Stimulated activated CD8-positive, alpha-beta memory T cell treated with anti-CD3 and anti-CD28 coated beads, Interleukin-7, amount 100 ng/mL, for 48 hours (primary cell): ENCODE measurements around the gene POLD4.

Experiments used
- DNase-seq, 2 donors: peaks; one replicate each; pipeline ENCODE4 v3.0.0-alpha.2; 2020; ENCODE audit warnings: low read depth in 1 of 2; ENCODE audit errors: extremely low read depth in 1 of 2

Gene POLD4

GRCh38 chr11:67317888-67318555 lies 35.3 kb downstream of the POLD4 start:
- DNase-seq = no peak

GRCh38 chr11:67317205-67317887 lies 36.0 kb downstream of the POLD4 start:
- peak; percentile 94 to 98 for DNase-seq

- no peak for DNase-seq
Observed at GRCh38 chr11:67316882-67317204, 36.5 kb downstream of the POLD4 start.

GRCh38 chr11:67315325-67315909 lies 37.9 kb downstream of the POLD4 start:
- no peak for DNase-seq

GRCh38 chr11:67314218-67314617 lies 39.1 kb downstream of the POLD4 start:
- no peak for DNase-seq

GRCh38 chr11:67313125-67313890 lies 40.0 kb downstream of the POLD4 start:
- no peak for DNase-seq

- peak in 1 of 2 donors; percentile 32 for DNase-seq
Observed at GRCh38 chr11:67312187-67313021, 40.9 kb downstream of the POLD4 start.

GRCh38 chr11:67311556-67312082 lies 41.7 kb downstream of the POLD4 start:
- DNase-seq = no peak

- DNase-seq = no peak
Observed at GRCh38 chr11:67311051-67311555, 42.2 kb downstream of the POLD4 start.

- no peak for DNase-seq
Observed at GRCh38 chr11:67310246-67311050, 42.9 kb downstream of the POLD4 start.

GRCh38 chr11:67309661-67310061 lies 43.7 kb downstream of the POLD4 start:
- no peak for DNase-seq

GRCh38 chr11:67309166-67309565 lies 44.2 kb downstream of the POLD4 start:
- DNase-seq = no peak

GRCh38 chr11:67308031-67308866 lies 45.1 kb downstream of the POLD4 start:
- no peak for DNase-seq

- no peak for DNase-seq
Observed at GRCh38 chr11:67307545-67308001, 45.8 kb downstream of the POLD4 start.

- no peak for DNase-seq
Observed at GRCh38 chr11:67306769-67307544, 46.4 kb downstream of the POLD4 start.

GRCh38 chr11:67304511-67305113 lies 48.7 kb downstream of the POLD4 start:
- no peak for DNase-seq

GRCh38 chr11:67303835-67304411 lies 49.4 kb downstream of the POLD4 start:
- DNase-seq = no peak
